Kidney (tissue), 14 donors: Measurements from ENCODE around the gene ARID1B. TPM values are rescaled to one million over a fixed set of nuclear protein-coding genes. Genes with fewer than 3 reads are reported as not detected.

Experiments used
- DNase-seq, 5 donors: peaks; one replicate each; pipeline ENCODE4 v3.0.0-alpha.2; 2013 to 2020
- FAIRE-seq: peaks from 2 replicates; lab custom pipeline; 2012; peaks lifted over from hg19 to GRCh38; lab: Jason Lieb, UNC
- H3K27ac ChIP-seq, 2 donors: one replicate each; pipeline ENCODE4 v1.7.0; 2013; ENCODE audit warnings: low read depth in 2 of 2, low read length in 2 of 2, inconsistent platforms in 1 of 2
- H3K27me3 ChIP-seq: one replicate; pipeline ENCODE4 v1.7.1; 2013; ENCODE audit warnings: low read length, inconsistent platforms; ENCODE audit not compliant: control insufficient read depth, insufficient read depth
- H3K36me3 ChIP-seq, 3 donors: one replicate each; pipeline versions ENCODE4 v1.7.0 to v1.7.1; 2013; ENCODE audit warnings: low read length in 3 of 3, control low read depth in 1 of 3, inconsistent platforms in 1 of 3; ENCODE audit not compliant: insufficient read depth in 3 of 3, control insufficient read depth in 2 of 3
- H3K4me1 ChIP-seq, 3 donors: one replicate each; pipeline versions ENCODE4 v1.7.0 to v1.7.1; 2013; ENCODE audit warnings: low read length in 3 of 3, inconsistent platforms in 1 of 3, low read depth in 1 of 3; ENCODE audit not compliant: control insufficient read depth in 2 of 3, insufficient read depth in 2 of 3
- H3K4me3 ChIP-seq, 3 donors: one replicate each; pipeline versions ENCODE4 v1.7.0 to v1.8.1; 2013; ENCODE audit warnings: low read length in 3 of 3, control low read depth in 1 of 3, inconsistent platforms in 1 of 3
- H3K9ac ChIP-seq, 3 donors: one replicate each; pipeline versions ENCODE4 v1.7.0 to v1.7.1; 2013; ENCODE audit warnings: low read length in 3 of 3, control low read depth in 1 of 3, inconsistent platforms in 1 of 3
- H3K9me3 ChIP-seq, 3 donors: one replicate each; pipeline versions ENCODE4 v1.7.0 to v1.7.1; 2013; ENCODE audit warnings: low read length in 3 of 3, control low read depth in 1 of 3, inconsistent platforms in 1 of 3; ENCODE audit not compliant: control insufficient read depth in 2 of 3, insufficient read depth in 1 of 3
- CTCF ChIP-seq: IDR thresholded peaks from 3 replicates; pipeline ENCODE4 v1.5.1; 2012; ENCODE audit warnings: mild to moderate bottlenecking, moderate library complexity, borderline replicate concordance; ENCODE audit not compliant: insufficient read depth; ENCODE audit errors: extremely low read depth
- intact Hi-C: fragments of 100-400 bp; cut with DNase I; formaldehyde crosslinking; loops from one replicate; pipeline ENCODE4 v1.11.1; 2022
- polyA plus RNA-seq: library from polyadenylated mRNA; stranded (reverse); fragments of 350-450 nt; fragmentation: Illumina TruSeq; extraction: RNeasy Lipid Tissue Mini Kit (QIAGEN cat#74804); gene quantifications from one replicate; pipeline ENCODE4 v1.2.3, GENCODE V29; 2014; ENCODE audit warnings: low read depth, low replicate concordance; ENCODE audit not compliant: insufficient read depth
- total RNA-seq: library from RNA; stranded (reverse); fragmentation: NEBNext Ultra II Directional; extraction: Animal tissue kit (Norgen Biotek cat#: 25700); gene quantifications from one replicate; pipeline ENCODE4 v1.2.1, GENCODE V29; 2021
- donor health status: control.
- donor health status: control.
- donor health status: control.
- donor health status: control.
- donor health status: control.
- donor health status: DM: yes; HTN: yes; CAD: no.
- donor health status: Normal renal cell carcinoma (clear cell type).

ARID1B gene
- total and polyA plus RNA-seq, 2 donors from 2014 or later, result 16.4 to 110 TPM

DNA sequence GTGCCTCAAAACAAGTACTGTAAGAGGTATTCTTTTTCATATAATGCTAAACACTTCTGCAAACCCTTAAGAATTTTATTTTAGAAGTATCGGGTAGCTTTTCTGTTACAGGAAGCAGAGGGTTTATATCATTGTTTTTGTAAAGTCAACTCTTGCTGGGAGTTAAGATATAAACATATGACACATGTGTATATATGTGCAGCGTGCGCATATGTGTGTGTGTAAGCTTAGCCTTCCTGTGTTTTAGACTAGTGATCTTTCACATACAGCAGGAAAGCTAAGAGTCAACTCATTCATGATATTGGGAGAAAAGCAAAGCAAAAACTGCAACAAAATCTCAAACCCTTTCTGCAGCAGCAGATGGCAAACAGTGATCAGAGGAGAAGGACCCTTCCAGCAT is 102.4 kb downstream of the ARID1B start:
- no peak overlapping the region for H3K9ac ChIP-seq
- no peak overlapping the region for H3K27ac ChIP-seq
- FAIRE-seq (no peak), DNase-seq (peak in 1 of 5 donors; percentile 9)
- H3K4me1 ChIP-seq, result peaks cover 2 to 14% (median 13%) of the 10 kb centered on the region in 3 donors
- TF ChIP-seq CTCF, result no peak
- H3K4me3 ChIP-seq, result no peak overlapping the region
- no peaks in the 10 kb centered on the region for H3K9me3 ChIP-seq
- no peaks in the 10 kb centered on the region for H3K36me3 ChIP-seq
- H3K27me3 ChIP-seq, result no peaks in the 10 kb centered on the region
- intact Hi-C loops, result no loop called here

DNA sequence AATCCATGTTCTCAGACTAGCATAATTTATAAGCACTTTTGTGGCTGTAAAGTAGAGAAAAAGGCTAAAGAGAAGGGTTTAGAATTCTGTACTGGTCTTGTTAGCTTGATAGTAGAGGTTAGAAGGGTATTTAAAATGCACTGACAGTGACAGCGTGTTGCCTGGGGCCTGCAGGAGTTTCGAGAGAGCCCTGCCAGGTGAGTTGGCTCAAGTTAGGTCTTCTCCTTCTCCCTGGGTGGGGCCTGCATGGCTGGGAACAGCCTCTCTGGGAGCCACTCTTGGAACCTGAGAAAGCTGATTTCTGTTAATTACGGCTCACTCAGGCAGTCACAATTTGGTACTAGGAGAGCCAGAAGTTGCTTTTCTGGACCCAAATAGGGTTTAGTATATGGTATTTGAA is 103.7 kb downstream of the ARID1B start:
- no peak for TF ChIP-seq CTCF
- DNase-seq (peak in 1 of 5 donors; percentile 9), FAIRE-seq (no peak)
- H3K9ac ChIP-seq, result no peak overlapping the region
- no peak overlapping the region for H3K4me3 ChIP-seq
- no peaks in the 10 kb centered on the region for H3K27me3 ChIP-seq
- intact Hi-C loops, result no loop called here
- H3K9me3 ChIP-seq, result no peaks in the 10 kb centered on the region
- peaks cover 2 to 14% (median 13%) of the 10 kb centered on the region in 3 donors for H3K4me1 ChIP-seq
- no peaks in the 10 kb centered on the region for H3K36me3 ChIP-seq
- no peak overlapping the region for H3K27ac ChIP-seq

- Histone ChIP-seq H3K9ac (no peak overlapping the region), H3K4me1 (peaks cover 2 to 17% (median 13%) of the 10 kb centered on the region in 3 donors), H3K27me3 (no peaks in the 10 kb centered on the region), H3K36me3 (no peaks in the 10 kb centered on the region), H3K9me3 (no peaks in the 10 kb centered on the region), H3K27ac (no peak overlapping the region), H3K4me3 (no peak overlapping the region)
- FAIRE-seq (no peak), DNase-seq (peak in 1 of 5 donors; percentile 54)
- no peak for TF ChIP-seq CTCF
- intact Hi-C loops, result no loop called here
Observed at GRCh38 chr6:156881687-156882629, 104.8 kb downstream of the ARID1B start.
